IPS-20b (cell line): ENCODE data around the gene DPF1.

Experiments
- H3K27ac ChIP-seq: one replicate; pipeline ENCODE4 v1.5.1; 2013; ENCODE audit warnings: low read length
- H3K27me3 ChIP-seq: 2 replicates; pipeline ENCODE4 v1.6.1; 2013; ENCODE audit warnings: mild to moderate bottlenecking, low read length, inconsistent platforms; ENCODE audit not compliant: insufficient read depth
- H3K36me3 ChIP-seq: 2 replicates; pipeline ENCODE4 v1.6.1; 2013; ENCODE audit warnings: low read depth, mild to moderate bottlenecking, inconsistent platforms, low read length, moderate library complexity; ENCODE audit not compliant: insufficient read depth
- H3K4me1 ChIP-seq: 2 replicates; pipeline ENCODE4 v1.6.1; 2013; ENCODE audit warnings: mild to moderate bottlenecking, control low read depth, inconsistent platforms, low read length, moderate library complexity; ENCODE audit not compliant: insufficient read depth
- H3K4me3 ChIP-seq: 2 replicates; pipeline ENCODE4 v1.5.1; 2013; ENCODE audit warnings: mild to moderate bottlenecking, low read length, inconsistent platforms
- H3K9ac ChIP-seq: 2 replicates; pipeline ENCODE4 v1.6.1; 2013; ENCODE audit warnings: low read depth, mild to moderate bottlenecking, inconsistent platforms, low read length, moderate library complexity
- H3K9me3 ChIP-seq: 2 replicates; pipeline ENCODE4 v1.6.1; 2013; ENCODE audit warnings: mild to moderate bottlenecking, low read depth, low read length, inconsistent platforms; ENCODE audit not compliant: insufficient read depth

Gene DPF1

GRCh38 chr19:38195237-38195636 is 28.8 kb downstream of the DPF1 start:
- no peaks in the 10 kb centered on the region for H3K4me1 ChIP-seq
- H3K9ac ChIP-seq = no peak overlapping the region
- no peak overlapping the region for H3K4me3 ChIP-seq
- peaks cover 6% of the 10 kb centered on the region; the same call in 1 of the 2 replicates for H3K36me3 ChIP-seq
- H3K9me3 ChIP-seq = no peaks in the 10 kb centered on the region
- H3K27ac ChIP-seq = no peak overlapping the region
- H3K27me3 ChIP-seq = no peaks in the 10 kb centered on the region

DNA sequence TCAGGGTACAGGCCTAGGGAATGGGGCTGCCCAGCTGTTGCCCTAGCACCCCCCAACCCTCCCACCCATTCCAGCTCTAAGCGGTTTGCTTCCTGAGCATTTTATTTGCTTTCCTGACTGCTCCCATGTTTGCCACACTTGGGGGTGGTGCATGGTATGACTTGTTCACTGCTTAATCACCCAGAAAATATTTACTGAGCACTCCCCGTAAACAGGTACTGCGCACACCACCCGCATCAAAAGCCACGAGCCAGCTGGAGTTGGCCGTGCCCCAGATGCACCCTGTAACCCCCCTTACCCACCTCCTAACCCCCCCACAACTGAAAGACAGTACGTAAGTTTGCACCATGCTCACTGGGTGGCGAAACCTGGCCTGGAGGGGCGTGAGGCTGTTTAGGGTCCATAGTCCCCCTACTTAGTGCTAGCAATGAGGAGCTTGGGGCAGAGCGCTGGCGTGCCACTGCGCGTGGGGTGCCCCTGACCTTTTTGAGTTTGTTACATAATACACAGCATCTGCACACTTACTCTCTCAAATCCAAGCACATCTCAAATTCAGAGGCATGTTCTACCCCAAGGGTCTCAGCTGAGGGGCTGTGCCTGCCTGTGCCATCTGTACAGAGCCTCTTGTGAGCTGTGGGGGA is 29.8 kb downstream of the DPF1 start:
- H3K9ac ChIP-seq = no peak overlapping the region
- H3K27me3 ChIP-seq = no peaks in the 10 kb centered on the region
- H3K4me1 ChIP-seq = no peaks in the 10 kb centered on the region
- no peaks in the 10 kb centered on the region for H3K9me3 ChIP-seq
- H3K4me3 ChIP-seq = no peak overlapping the region
- H3K27ac ChIP-seq = no peak overlapping the region
- peaks cover 6% of the 10 kb centered on the region; the same call in 1 of the 2 replicates for H3K36me3 ChIP-seq

GRCh38 chr19:38193445-38193844 is 30.6 kb downstream of the DPF1 start:
- Histone ChIP-seq H3K27me3 (no peaks in the 10 kb centered on the region), H3K4me1 (no peaks in the 10 kb centered on the region), H3K4me3 (no peak overlapping the region), H3K9me3 (no peaks in the 10 kb centered on the region), H3K36me3 (peaks cover 6% of the 10 kb centered on the region; the same call in 1 of the 2 replicates), H3K9ac (no peak overlapping the region), H3K27ac (no peak overlapping the region)

DNA sequence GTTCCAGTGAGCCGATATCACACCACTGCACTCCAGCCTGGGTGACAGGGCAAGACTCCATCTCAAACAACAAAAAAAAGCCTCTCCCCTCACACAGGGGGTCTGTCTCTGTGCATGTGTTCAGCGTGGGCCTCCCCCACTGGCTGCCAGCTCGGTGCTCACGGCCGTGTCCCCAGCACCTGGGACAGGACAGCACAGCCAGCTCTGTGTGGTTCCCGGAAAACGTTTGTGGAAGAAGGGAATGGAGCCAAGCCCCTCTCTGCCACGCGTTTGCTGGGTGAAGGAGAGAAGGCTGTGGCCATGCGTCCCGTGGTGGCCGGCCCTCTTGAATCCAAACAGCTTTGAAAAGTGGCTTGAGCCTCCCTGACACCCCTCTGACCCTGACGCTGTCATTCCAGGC is 32.3 kb downstream of the DPF1 start:
- H3K36me3 ChIP-seq = peaks cover 6% of the 10 kb centered on the region; the same call in 1 of the 2 replicates
- H3K9me3 ChIP-seq = no peaks in the 10 kb centered on the region
- no peak overlapping the region for H3K27ac ChIP-seq
- H3K4me1 ChIP-seq = no peaks in the 10 kb centered on the region
- H3K4me3 ChIP-seq = no peak overlapping the region
- H3K9ac ChIP-seq = no peak overlapping the region
- H3K27me3 ChIP-seq = no peaks in the 10 kb centered on the region

DNA sequence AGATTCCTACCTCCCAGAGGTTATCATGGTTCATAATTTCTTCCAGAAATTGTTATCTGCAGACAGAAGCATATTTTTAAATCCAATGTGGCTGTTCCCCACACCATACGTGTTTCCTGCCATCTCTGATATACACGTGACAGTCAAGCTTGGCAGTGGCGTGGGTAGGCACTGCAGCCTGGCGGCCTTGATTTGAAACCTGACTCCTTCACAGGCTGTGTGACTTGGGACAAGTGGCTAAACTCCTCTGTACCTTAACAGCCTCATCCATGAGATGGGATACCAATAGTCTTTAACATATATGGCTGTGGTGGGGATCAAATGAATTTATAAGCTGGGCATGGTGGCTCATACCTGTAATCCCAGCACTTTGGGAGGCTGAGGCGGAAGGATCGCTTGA is 33.2 kb downstream of the DPF1 start:
- H3K4me1 ChIP-seq = no peaks in the 10 kb centered on the region
- peaks cover 6% of the 10 kb centered on the region for H3K36me3 ChIP-seq
- no peaks in the 10 kb centered on the region for H3K9me3 ChIP-seq
- no peaks in the 10 kb centered on the region for H3K27me3 ChIP-seq
- no peak overlapping the region for H3K27ac ChIP-seq
- H3K4me3 ChIP-seq = no peak overlapping the region
- no peak overlapping the region for H3K9ac ChIP-seq

- H3K9ac ChIP-seq = no peak overlapping the region
- H3K27me3 ChIP-seq = no peaks in the 10 kb centered on the region
- H3K4me1 ChIP-seq = no peaks in the 10 kb centered on the region
- H3K4me3 ChIP-seq = no peak overlapping the region
- no peaks in the 10 kb centered on the region for H3K9me3 ChIP-seq
- no peak overlapping the region for H3K27ac ChIP-seq
- H3K36me3 ChIP-seq = peaks cover 9% of the 10 kb centered on the region
Observed at GRCh38 chr19:38190061-38190460, 34.0 kb downstream of the DPF1 start.

GRCh38 chr19:38185562-38185961 is 38.5 kb downstream of the DPF1 start:
- H3K9me3 ChIP-seq = no peaks in the 10 kb centered on the region
- H3K27me3 ChIP-seq = no peaks in the 10 kb centered on the region
- no peak overlapping the region for H3K27ac ChIP-seq
- H3K4me3 ChIP-seq = no peak overlapping the region
- H3K4me1 ChIP-seq = no peaks in the 10 kb centered on the region; the same call in 1 of the 2 replicates
- H3K9ac ChIP-seq = no peak overlapping the region
- H3K36me3 ChIP-seq = peaks cover 8% of the 10 kb centered on the region

- Histone ChIP-seq H3K27me3 (no peaks in the 10 kb centered on the region), H3K36me3 (peaks cover 8% of the 10 kb centered on the region), H3K4me3 (no peak overlapping the region), H3K9ac (no peak overlapping the region), H3K27ac (no peak overlapping the region), H3K9me3 (no peaks in the 10 kb centered on the region), H3K4me1 (no peaks in the 10 kb centered on the region; the same call in 1 of the 2 replicates)
Observed at GRCh38 chr19:38184815-38185214, 39.2 kb downstream of the DPF1 start.

DNA sequence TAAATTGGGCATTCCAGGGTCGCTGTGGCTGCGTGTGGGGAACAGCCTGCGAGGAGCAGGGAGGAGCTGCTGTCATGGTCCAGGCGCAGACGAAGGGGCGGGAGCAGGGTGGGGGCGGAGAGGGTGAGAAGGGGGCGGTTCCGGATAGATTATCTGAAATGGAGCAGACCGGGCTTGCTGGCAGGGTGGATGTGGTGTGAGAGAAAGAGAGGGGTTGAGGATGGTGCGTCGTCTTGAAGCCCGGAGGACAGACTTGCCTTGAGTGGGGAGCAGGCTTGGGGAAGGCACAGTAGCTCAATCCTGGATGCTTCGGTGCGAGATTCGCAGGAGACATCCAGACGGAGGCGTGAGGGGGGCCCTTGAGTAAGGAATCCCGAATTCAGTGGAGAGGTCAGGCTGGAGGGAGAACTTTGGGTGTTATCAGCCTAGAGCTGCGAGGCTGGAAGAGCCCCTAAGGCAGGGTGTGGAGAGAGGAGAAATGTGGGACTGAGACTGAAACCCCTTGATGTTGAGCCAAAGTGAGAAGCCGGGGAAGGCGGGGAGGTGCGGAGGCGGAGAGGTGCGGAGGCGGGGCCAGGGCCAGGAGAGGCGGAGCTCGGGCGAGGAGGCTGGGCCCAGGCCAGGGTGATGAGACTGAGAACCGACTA is 40.6 kb downstream of the DPF1 start:
- peak overlapping the region; percentile 70 for H3K4me3 ChIP-seq
- H3K27ac ChIP-seq = no peak overlapping the region
- H3K9ac ChIP-seq = peak overlapping the region; percentile 30; the same call in 1 of the 2 replicates
- H3K36me3 ChIP-seq = peaks cover 8% of the 10 kb centered on the region
- no peaks in the 10 kb centered on the region; the same call in 1 of the 2 replicates for H3K4me1 ChIP-seq
- H3K9me3 ChIP-seq = no peaks in the 10 kb centered on the region
- no peaks in the 10 kb centered on the region for H3K27me3 ChIP-seq

GRCh38 chr19:38182536-38183210 is 41.3 kb downstream of the DPF1 start:
- Histone ChIP-seq H3K36me3 (peaks cover 8% of the 10 kb centered on the region), H3K4me1 (no peaks in the 10 kb centered on the region; the same call in 1 of the 2 replicates), H3K27ac (no peak overlapping the region), H3K9me3 (no peaks in the 10 kb centered on the region), H3K4me3 (peak overlapping the region; percentile 70; the same call in 1 of the 2 replicates), H3K9ac (no peak overlapping the region), H3K27me3 (no peaks in the 10 kb centered on the region)

DNA sequence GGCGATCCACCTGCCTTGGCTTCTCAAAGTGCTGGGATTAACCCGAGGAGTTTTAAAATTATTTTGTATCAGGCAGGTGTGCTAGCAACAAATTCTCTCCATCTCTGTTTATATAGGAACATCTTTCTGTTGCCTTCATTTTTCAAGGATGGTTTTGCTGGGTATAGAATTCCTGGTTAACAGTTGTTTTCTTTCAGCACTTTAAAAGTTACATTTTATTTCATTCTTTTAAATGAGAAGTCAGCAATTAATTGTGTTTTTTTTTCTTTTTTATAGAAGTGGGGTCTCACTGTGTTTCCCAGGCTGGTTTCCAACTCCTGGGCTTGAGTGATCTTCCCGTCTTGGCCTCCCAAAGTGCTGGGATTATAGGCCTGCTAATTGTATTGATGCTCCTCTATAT is 44.0 kb downstream of the DPF1 start:
- no peak overlapping the region for H3K4me3 ChIP-seq
- H3K27me3 ChIP-seq = no peaks in the 10 kb centered on the region
- no peak overlapping the region for H3K9ac ChIP-seq
- no peak overlapping the region for H3K27ac ChIP-seq
- H3K4me1 ChIP-seq = no peaks in the 10 kb centered on the region; the same call in 1 of the 2 replicates
- H3K36me3 ChIP-seq = peaks cover 4% of the 10 kb centered on the region; the same call in 1 of the 2 replicates
- H3K9me3 ChIP-seq = no peaks in the 10 kb centered on the region
